Caki2 (cell line): Measurements from ENCODE around the gene INO80. TPM values are rescaled to one million over a fixed set of nuclear protein-coding genes. Genes with fewer than 3 reads are reported as not detected.
A peak's percentile ranks its signal among the peaks of the same experiment; 100 is the strongest.
"Not testable (repeated sequence)": the region's sequence is repeated elsewhere in the genome, so short reads cannot be mapped to it uniquely, and the experiment has no call there.

Source experiments
- DNase-seq: peaks from one replicate; pipeline ENCODE4 v3.0.0-alpha.2; 2015; ENCODE audit warnings: low read depth
- in situ Hi-C: cut with HindIII; loops from 2 replicates; pipeline ENCODE4 v1.10.0; 2016; ENCODE audit warnings: low sequenced_read_pairs, low pct_unique_long_range_greater_than_20kb, mixed read lengths
- total RNA-seq: library from RNA; depleted of rRNA; stranded (reverse); fragments of >200 nt; shearing (Covaris generic); gene quantifications from 2 replicates; pipeline ENCODE4 v1.2.3, GENCODE V29; 2014; ENCODE audit warnings: low replicate concordance; rRNA removed

INO80 gene, protein sequence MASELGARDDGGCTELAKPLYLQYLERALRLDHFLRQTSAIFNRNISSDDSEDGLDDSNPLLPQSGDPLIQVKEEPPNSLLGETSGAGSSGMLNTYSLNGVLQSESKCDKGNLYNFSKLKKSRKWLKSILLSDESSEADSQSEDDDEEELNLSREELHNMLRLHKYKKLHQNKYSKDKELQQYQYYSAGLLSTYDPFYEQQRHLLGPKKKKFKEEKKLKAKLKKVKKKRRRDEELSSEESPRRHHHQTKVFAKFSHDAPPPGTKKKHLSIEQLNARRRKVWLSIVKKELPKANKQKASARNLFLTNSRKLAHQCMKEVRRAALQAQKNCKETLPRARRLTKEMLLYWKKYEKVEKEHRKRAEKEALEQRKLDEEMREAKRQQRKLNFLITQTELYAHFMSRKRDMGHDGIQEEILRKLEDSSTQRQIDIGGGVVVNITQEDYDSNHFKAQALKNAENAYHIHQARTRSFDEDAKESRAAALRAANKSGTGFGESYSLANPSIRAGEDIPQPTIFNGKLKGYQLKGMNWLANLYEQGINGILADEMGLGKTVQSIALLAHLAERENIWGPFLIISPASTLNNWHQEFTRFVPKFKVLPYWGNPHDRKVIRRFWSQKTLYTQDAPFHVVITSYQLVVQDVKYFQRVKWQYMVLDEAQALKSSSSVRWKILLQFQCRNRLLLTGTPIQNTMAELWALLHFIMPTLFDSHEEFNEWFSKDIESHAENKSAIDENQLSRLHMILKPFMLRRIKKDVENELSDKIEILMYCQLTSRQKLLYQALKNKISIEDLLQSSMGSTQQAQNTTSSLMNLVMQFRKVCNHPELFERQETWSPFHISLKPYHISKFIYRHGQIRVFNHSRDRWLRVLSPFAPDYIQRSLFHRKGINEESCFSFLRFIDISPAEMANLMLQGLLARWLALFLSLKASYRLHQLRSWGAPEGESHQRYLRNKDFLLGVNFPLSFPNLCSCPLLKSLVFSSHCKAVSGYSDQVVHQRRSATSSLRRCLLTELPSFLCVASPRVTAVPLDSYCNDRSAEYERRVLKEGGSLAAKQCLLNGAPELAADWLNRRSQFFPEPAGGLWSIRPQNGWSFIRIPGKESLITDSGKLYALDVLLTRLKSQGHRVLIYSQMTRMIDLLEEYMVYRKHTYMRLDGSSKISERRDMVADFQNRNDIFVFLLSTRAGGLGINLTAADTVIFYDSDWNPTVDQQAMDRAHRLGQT (N-terminal part only)
- total RNA-seq, result 41.1 and 45.9 TPM in 2 replicates

DNA sequence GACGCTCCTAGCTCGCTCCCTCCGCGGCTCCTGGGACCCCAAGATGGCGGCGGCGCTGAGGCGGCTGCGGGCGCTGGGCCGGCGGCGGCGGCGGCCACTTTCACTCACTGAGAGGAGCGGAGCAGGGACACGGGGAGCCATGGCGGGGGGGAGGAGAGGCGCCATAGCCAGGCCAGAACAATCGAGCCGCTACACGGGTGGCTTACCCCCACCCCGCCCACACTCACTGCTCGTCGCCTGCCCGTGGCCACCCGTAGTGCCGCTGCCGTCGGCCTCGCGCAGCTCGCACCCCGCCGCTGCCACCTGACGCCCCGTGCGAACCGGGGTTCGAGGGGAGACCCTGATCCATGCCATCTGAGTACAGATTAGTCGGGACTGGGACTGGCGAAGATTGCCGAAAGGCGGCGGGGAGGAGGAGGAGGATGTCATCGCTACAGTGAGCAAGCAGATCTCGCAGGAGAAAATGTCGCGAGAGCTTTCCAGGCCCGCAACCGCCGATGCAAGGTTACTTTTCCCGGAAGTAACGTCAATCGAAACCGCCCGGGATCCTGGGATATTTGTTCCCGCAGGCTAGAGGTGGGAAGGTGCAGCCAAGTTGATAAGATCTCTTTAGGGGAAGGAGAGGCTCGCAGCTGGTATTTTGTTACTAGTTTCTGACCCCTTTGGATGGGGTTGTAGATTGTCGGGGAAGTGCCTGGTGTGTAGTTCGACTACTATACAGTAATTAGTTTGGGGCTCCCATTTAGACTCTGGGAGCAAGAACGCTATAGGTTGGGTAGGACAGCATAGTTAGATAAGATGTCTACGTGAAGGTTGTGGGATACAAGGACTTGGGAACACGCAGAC, at the start of gene INO80:
Gene INO80, minus strand, starts transcription at position 165 of the 846 bp plus-strand sequence. CDS start 19,970 bp downstream, outside the sequence.
- in situ Hi-C loops, result no loop called here
- DNase-seq, result peak; percentile 96

DNA sequence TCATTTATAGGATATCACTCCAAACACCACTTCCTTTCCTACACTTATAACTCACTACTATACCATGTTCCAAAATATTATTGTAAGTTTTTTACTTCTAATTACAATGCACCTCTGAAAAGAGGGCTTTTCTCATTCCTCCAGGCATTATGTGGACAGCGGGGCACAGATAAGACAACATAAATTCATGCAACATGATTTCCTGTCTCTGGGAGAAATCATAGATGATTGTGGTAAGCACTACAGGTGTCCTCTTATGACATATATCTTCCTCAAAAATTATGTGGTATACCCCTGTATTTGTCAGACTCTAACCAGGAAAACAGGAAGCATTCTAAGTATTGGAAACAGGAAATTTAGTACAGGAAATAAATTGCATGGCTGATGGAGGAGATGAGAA, 45.7 kb upstream of the INO80 start:
- DNase-seq, result no peak
- in situ Hi-C loops, result no loop called here

DNA sequence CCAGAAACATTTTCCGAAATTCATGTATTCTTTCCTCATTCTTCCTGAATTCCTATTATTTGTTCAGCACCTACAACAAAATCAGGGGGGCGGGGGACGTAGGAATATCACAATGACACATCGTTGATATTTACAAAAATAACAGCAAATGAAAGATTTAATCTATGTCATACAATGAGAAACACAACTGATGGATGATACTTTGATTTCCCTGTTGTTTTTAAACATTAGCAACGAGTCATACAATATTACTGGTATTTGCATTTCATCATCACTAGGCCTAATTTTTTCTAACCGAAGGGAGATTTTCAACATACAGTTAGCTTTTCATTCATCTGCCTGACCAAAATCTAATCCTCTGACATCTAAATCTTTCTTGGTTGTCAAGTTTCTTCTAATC, 45.3 kb upstream of the INO80 start:
- in situ Hi-C loops, result no loop called here
- peak; percentile 25 for DNase-seq

DNA sequence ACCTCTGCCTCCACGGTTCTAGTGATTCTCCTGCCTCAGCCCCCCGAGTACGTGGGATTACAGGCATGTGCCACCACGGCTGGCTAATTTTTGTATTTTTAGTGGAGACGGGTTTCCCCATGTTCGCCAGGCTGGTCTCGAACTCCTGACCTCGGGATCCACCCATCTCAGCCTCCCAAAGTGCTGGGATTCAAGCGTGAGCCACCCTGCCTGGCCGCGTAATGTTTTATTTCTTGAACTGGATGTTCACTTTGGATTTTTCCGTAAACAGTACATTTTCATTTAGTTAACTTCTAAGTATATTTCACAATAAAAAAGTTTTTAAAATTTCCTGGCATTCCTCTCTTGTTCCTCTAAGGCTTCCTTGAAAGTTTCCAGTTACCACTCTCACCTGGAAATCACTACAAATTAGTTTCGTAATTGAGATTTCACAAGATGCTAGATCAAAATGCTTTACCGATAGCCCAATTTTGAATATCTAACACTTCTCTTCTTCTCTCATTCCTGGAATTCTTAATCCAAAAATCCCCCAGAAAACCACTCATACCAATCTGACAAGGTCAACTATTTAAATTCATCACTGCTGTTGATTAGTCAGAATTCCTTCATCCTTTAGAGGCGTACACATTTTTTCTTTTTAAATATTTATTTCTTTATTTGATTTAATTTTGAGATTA, 44.7 kb upstream of the INO80 start:
- in situ Hi-C loops, result no loop called here
- no peak for DNase-seq

DNA sequence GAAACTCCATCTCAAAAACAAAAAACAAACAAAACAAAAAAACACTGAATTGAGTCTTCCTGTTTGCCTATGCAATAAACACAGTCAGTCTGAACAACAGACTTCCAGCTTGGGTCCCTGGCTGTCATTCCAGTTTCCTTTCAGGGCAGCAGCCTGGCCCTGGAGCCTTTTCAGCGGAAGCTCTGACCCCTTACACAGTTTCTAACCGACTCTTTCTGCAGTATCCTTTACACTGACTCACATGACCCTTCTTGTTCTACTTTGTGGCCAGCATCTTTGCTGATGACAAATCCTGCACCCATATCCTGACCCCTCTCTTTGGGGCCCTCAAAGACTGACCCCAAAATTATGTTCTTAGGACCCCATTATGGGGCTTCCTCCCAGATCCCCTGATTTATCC, 38.3 kb upstream of the INO80 start:
- no peak for DNase-seq
- in situ Hi-C loops, result no loop called here

DNA sequence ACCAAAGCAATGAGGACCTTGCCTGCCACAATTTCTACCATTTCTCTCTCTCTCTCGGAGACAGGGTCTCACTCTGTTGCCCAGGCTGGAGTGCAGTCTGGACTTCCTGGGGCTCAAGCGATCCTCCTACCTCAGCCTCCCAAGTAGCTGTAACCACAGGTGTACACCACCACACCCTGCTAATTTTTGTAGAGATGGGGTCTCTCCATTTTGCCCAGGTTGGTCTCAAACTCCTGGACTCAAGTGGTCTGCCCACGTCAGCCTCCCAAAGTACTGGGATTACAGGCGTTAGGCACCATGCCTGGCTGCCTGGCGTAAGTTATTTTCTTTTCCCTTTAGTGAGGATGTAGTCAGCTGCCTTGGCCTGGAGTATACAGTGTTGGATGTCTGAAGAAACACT, 37.7 kb upstream of the INO80 start:
- in situ Hi-C loops, result no loop called here

DNA sequence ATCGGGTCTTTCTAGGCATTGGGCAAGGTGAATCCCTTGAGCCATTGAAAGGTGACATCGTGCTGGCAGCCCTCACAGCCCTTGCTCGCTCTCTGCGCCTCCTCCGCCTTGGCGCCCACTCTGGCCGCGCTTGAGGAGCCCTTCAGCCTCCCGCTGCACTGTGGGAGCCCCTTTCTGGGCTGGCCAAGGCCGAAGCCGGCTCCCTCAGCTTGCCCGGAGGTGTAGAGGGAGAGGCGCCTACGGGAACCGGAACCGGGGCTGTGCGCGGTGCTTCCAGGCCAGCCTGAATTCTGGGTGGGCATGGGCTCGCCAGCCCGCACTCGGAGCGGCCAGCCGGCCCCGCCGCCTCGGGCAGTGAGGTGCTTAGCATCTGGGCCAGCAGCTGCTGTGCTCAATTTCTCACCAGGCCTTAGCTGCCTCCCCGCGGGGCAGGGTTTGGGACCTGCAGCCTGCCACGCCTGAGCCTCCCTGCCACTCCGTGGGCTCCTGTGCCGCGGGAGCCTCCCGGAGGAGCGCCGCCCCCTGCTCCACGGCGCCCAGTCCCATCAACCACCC, 35.4 kb upstream of the INO80 start:
- in situ Hi-C loops, result no loop called here
- no peak for DNase-seq

More for the DNA sequence above, 37.7 kb upstream of the INO80 start:
- no peak for DNase-seq

DNA sequence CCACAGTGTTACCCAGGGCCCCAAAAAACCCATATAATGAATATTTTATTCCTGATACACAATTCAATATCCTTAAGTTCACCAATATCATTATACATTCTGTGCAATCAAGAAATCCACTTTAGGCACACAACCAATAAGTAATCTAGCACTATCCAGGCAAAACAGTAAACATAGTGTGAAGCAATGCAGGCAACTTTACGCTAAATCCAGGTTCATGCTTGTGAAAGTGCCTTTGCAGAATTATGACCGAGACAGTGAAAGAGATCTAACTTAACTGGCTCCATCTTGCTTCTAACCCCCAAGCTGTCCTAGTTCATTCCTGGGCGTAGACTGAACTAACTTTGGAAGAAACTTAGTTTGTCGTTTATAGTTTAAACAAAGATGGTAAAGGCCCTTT, 34.2 kb upstream of the INO80 start:
- DNase-seq, result no peak
- in situ Hi-C loops, result no loop called here

DNA sequence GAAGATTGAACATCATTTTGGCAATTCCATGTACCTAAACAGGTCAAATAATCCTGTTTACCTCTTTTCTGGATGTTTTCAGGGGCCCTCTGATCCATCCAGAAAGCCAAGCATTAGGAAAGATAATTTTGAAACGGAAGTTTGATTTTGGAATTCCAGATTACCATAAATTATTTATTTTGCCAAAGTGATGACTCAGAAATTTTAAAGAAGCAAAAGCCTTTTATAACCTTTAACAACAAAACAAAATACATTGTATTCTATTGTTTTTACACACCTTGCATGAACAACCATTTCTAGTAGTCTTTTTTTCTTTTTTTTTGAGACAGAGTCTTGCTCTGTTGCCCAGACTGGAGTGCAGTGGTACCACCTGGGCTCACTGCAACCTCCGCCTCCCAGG, 32.0 kb upstream of the INO80 start:
- in situ Hi-C loops, result no loop called here
- DNase-seq, result no peak

DNA sequence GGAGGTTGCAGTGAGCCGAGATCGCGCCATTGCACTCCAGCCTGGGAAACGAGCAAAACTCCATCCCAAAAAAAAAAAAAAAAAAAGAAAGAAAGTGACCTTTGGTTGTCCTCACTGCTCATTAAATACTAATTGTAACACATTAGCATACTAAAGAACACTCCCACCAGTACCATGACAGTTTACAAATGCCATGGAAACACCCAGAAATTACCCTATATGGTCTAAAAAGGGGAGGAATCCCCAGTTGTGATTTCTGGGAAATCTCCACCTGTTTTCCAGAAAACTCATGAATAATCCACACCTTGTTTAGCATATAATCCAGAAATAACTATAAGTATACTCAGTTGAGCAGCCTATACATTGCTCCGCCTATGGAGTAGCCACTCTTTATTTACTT, 23.5 kb upstream of the INO80 start:
- in situ Hi-C loops, result no loop called here
- no peak for DNase-seq

DNA sequence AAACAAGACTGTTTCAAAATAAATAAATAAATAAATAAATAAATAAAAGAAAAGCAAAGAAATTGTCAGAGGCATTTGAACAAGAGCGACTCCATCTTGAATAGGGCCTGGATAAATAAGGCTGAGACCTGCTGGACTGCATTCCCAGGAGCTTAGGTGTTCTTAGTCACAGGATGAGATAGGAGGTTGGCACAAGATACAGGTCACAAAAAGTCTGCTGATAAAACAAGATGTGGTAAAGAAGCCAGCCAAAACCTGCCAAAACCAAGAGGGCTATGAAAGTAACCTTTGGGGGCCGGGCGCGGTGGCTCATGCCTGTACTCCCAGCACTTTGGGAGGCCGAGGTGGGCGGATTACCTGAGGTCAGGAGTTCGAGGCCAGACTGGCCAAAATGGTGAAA, 23.0 kb upstream of the INO80 start:
- DNase-seq, in situ Hi-C loops: not testable (repeated sequence)

DNA sequence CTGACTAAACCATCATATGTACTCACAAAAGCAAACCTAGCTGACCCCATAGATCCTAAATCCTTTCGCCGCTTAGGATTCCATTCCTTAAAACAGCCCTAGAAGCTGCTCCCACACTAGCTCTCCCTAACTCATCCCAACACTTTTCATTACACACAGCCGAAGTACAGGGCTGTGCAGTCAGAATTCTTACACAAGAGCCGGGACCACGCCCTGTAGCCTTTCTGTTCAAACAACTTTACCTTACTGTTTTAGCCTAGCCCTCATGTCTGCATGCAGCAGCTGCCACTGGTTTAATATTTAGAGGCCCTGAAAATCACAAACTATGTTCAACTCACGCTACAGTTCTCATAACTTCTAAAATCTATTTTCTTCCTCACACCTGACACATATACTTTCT, 19.5 kb upstream of the INO80 start:
- in situ Hi-C loops, DNase-seq: not testable (repeated sequence)

DNA sequence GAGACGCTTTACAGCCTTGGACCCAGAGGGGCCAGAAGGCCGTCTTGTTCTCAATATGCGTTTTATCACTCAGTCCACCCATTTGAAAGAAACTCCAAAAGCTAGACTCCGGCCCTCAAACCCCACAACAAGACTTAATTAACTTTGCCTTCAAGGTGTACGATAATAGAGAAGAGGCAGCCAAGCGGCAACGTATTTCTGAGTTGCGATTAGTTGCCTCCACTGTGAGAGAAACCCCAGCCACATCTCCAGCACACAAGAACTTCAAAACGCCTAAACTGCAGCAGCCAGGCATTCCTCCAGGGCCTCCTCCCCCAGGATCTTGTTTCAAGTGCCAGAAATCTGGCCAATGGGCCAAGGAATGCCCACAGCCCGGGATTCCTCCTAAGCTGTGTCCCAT, 17.4 kb upstream of the INO80 start:
- in situ Hi-C loops, result no loop called here
- DNase-seq, result no peak

DNA sequence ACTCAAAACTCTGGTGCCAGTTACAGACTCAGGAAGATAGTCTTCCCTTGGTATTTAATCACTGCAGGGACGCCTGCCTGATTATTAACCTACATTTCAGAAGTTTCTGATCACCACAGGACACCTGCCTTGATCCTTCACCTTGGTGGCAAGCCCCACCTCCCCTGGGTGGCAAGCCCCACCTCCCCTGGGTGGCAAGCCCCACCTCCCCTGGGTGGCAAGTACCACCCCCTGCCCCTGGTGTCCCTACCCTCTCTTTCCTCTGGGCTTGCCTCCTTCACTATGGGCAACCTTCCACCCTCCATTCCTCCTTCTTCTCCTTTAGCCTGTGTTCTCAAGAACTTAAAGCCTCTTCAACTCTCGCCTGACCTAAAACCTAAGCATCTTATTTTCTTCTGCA, 16.0 kb upstream of the INO80 start:
- DNase-seq, in situ Hi-C loops: not testable (repeated sequence)

DNA sequence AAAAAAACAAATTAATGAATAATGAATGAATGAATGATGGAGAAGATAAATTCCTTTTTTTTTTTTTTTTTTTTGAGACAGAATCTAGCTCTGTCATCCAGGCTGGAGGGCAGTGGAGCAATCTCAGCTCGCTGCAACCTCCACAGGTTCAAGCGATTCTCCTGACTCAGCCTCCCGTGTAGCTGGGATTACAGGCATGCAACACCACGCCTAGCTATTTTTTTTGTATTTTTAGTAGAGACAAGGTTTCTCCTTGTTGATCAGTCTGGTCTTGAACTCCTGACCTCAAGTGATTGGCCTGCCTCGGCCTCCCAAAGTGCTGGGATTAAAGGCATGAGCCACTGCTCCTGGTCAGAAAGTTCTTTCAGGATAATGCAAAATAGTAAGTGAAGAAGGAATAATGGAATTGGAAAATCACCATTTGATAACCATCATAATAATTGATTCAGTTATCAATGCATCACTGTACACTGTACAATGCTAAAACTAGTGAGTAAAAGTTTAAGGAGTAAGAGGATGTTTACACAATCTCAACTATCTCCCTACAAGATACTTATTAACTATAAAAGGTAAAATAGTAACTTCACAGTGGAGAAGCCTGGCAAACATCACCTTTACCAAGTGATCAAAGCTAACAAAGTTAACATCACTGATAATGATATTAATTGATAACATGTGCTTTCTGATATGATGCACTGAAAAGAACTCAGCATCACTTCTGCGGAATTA, 12.3 kb upstream of the INO80 start:
- in situ Hi-C loops, result no loop called here
- DNase-seq, result peak; percentile 61

DNA sequence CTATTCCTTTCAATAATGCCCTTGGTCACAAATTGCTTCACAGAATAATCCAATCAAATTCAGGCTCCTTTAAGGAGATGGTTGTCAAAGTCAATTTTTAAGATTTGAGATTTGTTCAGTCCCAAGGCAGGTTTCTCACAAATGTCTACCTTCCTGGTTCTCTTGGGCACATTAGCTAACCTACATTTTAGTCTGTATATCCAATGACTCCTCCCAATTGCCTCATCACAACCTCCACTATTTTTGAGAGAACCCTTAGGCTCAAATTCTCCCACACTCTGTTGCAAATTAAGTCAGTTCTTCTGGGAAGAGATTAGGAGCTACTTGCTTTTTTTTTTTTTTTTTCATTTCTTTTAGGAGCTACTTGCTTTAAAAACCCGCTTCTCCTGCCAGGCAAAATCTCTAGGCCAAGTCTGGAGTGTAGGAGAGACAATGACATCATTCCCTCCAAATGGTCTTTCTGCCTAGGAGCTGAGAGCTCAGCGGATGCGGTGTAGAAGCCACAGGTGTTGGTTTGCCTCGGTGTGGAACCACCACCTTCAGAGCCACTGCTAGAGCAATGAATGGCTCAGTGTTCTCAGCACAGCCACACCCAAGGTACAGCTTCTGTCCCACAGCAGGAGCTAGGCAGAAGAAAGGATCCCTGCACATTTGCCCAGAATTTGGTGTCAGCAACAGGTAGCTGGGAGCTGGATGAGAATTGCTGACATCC, 10.0 kb upstream of the INO80 start:
- DNase-seq, result peak; percentile 39
- in situ Hi-C loops, result no loop called here
